ENCODE data around the gene PPA1. TPM values are rescaled to one million over a fixed set of nuclear protein-coding genes. Genes with fewer than 3 reads are reported as not detected.

Gene PPA1
- total and polyA plus RNA-seq, 12 donors = 47.1 to 139 (median 69.9) TPM

DNA sequence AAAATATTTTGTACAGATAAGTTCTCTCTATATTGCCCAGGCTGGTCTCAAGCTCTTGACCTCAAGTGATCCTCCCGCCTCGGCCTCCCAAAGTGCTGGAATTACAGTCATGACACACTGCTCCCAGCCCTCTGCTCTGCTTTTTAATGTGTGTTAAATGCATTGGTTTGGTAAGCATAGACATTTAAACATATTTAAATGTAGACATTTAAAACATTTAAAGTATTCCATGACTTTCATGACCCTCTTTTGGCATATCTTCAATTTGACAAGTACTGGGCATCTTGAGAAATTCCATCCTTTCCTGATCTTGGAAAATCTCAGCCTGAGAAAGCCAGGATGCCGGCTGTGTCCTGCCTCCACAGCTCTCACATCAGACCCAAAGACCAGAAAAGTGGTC lies 57.7 kb downstream of the PPA1 start:
- intact Hi-C loops (cut with DNase I) = no loop called here
- WGBS, 2 donors = 89 to 91% methylated on average over 3 of the region's 3 CpGs
- Histone ChIP-seq H3K9me3 (peaks cover 0 to 16% (median 8%) of the 10 kb centered on the region in 11 donors), H3K36me3 (no peaks in the 10 kb centered on the region), H3K4me1 (peaks cover 0 to 19% (median 4%) of the 10 kb centered on the region in 9 donors), H3K27me3 (no peaks in the 10 kb centered on the region), H3K27ac (no peak overlapping the region), H3K4me3 (no peak overlapping the region)
- no peak for DNase-seq
- TF ChIP-seq, protein P1, sequence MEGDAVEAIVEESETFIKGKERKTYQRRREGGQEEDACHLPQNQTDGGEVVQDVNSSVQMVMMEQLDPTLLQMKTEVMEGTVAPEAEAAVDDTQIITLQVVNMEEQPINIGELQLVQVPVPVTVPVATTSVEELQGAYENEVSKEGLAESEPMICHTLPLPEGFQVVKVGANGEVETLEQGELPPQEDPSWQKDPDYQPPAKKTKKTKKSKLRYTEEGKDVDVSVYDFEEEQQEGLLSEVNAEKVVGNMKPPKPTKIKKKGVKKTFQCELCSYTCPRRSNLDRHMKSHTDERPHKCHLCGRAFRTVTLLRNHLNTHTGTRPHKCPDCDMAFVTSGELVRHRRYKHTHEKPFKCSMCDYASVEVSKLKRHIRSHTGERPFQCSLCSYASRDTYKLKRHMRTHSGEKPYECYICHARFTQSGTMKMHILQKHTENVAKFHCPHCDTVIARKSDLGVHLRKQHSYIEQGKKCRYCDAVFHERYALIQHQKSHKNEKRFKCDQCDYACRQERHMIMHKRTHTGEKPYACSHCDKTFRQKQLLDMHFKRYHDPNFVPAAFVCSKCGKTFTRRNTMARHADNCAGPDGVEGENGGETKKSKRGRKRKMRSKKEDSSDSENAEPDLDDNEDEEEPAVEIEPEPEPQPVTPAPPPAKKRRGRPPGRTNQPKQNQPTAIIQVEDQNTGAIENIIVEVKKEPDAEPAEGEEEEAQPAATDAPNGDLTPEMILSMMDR (IDR thresholded peaks at IDR 0.05) = no peak
- ATAC-seq = no peak

- H3K9me3 ChIP-seq = peaks cover 0 to 4% (median 0%) of the 10 kb centered on the region in 11 donors
- ATAC-seq (no peak), DNase-seq (no peak)
- peak overlapping the region in 3 of 10 donors; percentile 3 to 77 (median 6) for H3K27ac ChIP-seq
- peaks cover 0 to 22% (median 11%) of the 10 kb centered on the region in 9 donors for H3K4me1 ChIP-seq
- intact Hi-C loops (cut with DNase I) = no loop called here
- no peak overlapping the region for H3K4me3 ChIP-seq
- WGBS, 2 donors = 45 to 67% methylated on average over 4 of the region's 4 CpGs
- no peaks in the 10 kb centered on the region for H3K36me3 ChIP-seq
- H3K27me3 ChIP-seq = no peaks in the 10 kb centered on the region
- TF ChIP-seq, protein P1 (IDR thresholded peaks at IDR 0.05) = no peak
Measured at GRCh38 chr10:70174058-70174741, 59.0 kb downstream of the PPA1 start.

- ATAC-seq = peak in 7 of 8 donors; percentile 32 to 57 (median 48)
- TF ChIP-seq, protein P1 (IDR thresholded peaks at IDR 0.05) = no peak
- H3K36me3 ChIP-seq = peaks cover 0 to 29% (median 0%) of the 10 kb centered on the region in 9 donors
- H3K4me3 ChIP-seq = peak overlapping the region; percentile 59 to 99 (median 84)
- H3K4me1 ChIP-seq = peaks cover 0 to 60% (median 44%) of the 10 kb centered on the region in 9 donors
- DNase-seq = no peak
- H3K27ac ChIP-seq = peak overlapping the region; percentile 52 to 96 (median 92)
- no peaks in the 10 kb centered on the region for H3K9me3 ChIP-seq
- no peaks in the 10 kb centered on the region for H3K27me3 ChIP-seq
- WGBS, 2 donors = 0 to 1% methylated on average over 35 to 40 of the region's 40 CpGs
- intact Hi-C loops (cut with DNase I) = loop anchor here in 1 of 10 donors (1.0 kb wide), 1 partner anchor 24 kb away; the partner anchor contains the start of gene TYSND1
Measured at GRCh38 chr10:70169649-70170364, 63.4 kb downstream of the PPA1 start.

GRCh38 chr10:70169011-70169410 lies 64.2 kb downstream of the PPA1 start:
- Histone ChIP-seq H3K27ac (peak overlapping the region in 1 of 10 donors; percentile 94), H3K36me3 (peaks cover 0 to 36% (median 0%) of the 10 kb centered on the region in 9 donors), H3K4me3 (peak overlapping the region in 9 of 10 donors; percentile 59 to 99 (median 85)), H3K4me1 (peaks cover 0 to 61% (median 52%) of the 10 kb centered on the region in 9 donors), H3K27me3 (no peaks in the 10 kb centered on the region), H3K9me3 (no peaks in the 10 kb centered on the region)
- intact Hi-C loops (cut with DNase I) = no loop called here
- no peak for DNase-seq
- no peak for ATAC-seq
- TF ChIP-seq, protein P1 (IDR thresholded peaks at IDR 0.05) = no peak
- 49 to 50% methylated on average over 2 of the region's 2 CpGs for WGBS, 2 donors

Data from heart right ventricle (tissue), 16 donors.